GM12864 (cell line): ENCODE data around the gene IMMT.

Experiments
- DNase-seq: peaks from one replicate; pipeline ENCODE4 v3.0.0-alpha.2; 2011; ENCODE audit warnings: low read depth
- H3K4me3 ChIP-seq: 2 replicates; pipeline ENCODE4 v1.5.1; 2011; ENCODE audit warnings: mild to moderate bottlenecking, low read depth, low read length, control low read depth
- CTCF ChIP-seq: IDR thresholded peaks from 2 replicates; pipeline ENCODE4 v1.5.1; 2011; ENCODE audit warnings: low read depth, mild to moderate bottlenecking, moderate library complexity, low read length, control low read depth, inconsistent platforms; ENCODE audit errors: missing control alignments

The IMMT gene

DNA sequence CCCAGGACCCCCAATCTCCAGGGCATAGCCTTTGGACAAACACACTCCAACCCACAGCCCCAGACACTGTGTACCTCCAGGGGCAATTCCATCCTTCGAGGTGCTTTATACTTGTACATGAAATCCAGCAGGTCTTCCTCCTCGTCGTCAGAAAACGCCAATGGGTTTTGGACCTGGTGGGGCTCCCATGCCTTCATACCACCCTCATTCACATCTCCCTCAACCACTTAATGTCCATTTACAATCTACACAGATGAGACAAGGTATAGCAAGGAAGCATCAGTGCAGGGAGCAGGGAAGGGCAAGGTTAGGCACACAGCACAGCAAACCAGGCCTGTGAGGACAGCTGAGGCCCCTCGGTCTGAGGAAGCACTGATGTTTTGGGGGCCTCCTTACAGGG is 24.6 kb upstream of the IMMT start:
- TF ChIP-seq CTCF, result no peak
- no peak for DNase-seq
- no peak overlapping the region for H3K4me3 ChIP-seq

GRCh38 chr2:86218124-86218523 is 22.9 kb upstream of the IMMT start:
- no peak for DNase-seq
- no peak overlapping the region for H3K4me3 ChIP-seq
- no peak for TF ChIP-seq CTCF

- DNase-seq, result no peak
- TF ChIP-seq CTCF, result no peak
- no peak overlapping the region for H3K4me3 ChIP-seq
Observed at GRCh38 chr2:86216575-86217555, 21.6 kb upstream of the IMMT start.

GRCh38 chr2:86214503-86214832 is 19.2 kb upstream of the IMMT start:
- H3K4me3 ChIP-seq, result no peak overlapping the region
- DNase-seq, result no peak
- no peak for TF ChIP-seq CTCF

GRCh38 chr2:86213699-86214502 is 18.6 kb upstream of the IMMT start:
- DNase-seq, result no peak
- no peak overlapping the region for H3K4me3 ChIP-seq
- TF ChIP-seq CTCF, result no peak

DNA sequence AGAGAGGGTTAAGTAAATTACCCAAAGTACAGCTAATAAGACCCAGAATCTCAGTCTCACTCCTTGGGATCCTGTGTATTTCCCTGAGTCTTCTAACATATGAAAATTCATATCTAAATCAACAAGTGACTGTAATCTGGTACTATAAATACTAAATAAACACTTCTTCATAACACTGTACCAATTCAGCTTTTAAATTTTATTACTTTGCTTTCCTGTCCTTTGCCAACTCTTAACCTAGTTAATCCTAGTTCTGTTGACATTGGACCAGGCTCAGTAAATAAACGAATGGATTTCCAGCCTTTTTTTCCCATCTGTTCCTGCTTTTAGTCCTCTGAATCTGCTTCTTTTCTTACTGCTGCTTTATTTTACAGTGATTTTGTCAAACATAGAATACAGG is 17.8 kb upstream of the IMMT start:
- no peak for DNase-seq
- no peak overlapping the region for H3K4me3 ChIP-seq
- TF ChIP-seq CTCF, result no peak
